Liver (tissue), 9 donors: ENCODE data around the gene MTA3. TPM values are rescaled to one million over a fixed set of nuclear protein-coding genes. Genes with fewer than 3 reads are reported as not detected.

Experiments
- DNase-seq: peaks from one replicate; pipeline ENCODE4 v3.0.0-alpha.2; 2017; ENCODE audit warnings: low spot score
- H3K27ac ChIP-seq, 2 donors: one replicate each; pipeline ENCODE4 v1.7.0; 2013; ENCODE audit warnings: inconsistent platforms in 2 of 2, low read length in 2 of 2, control low read depth in 1 of 2, low read depth in 1 of 2, mild to moderate bottlenecking in 1 of 2
- H3K27me3 ChIP-seq, 4 donors: one replicate each; pipeline versions ENCODE4 v1.6.1 to v1.7.0; 2013; ENCODE audit warnings: low read length in 3 of 4, inconsistent platforms in 1 of 4, mild to moderate bottlenecking in 1 of 4, moderate library complexity in 1 of 4; ENCODE audit not compliant: control insufficient read depth in 4 of 4, insufficient read depth in 4 of 4
- H3K36me3 ChIP-seq, 4 donors: one replicate each; pipeline versions ENCODE4 v1.6.1 to v1.7.0; 2013; ENCODE audit warnings: low read length in 3 of 4, mild to moderate bottlenecking in 3 of 4, low read depth in 1 of 4, moderate library complexity in 1 of 4; ENCODE audit not compliant: control insufficient read depth in 4 of 4, insufficient read depth in 3 of 4
- H3K4me1 ChIP-seq, 4 donors: one replicate each; pipeline versions ENCODE4 v1.6.1 to v1.7.0; 2013; ENCODE audit warnings: low read length in 3 of 4, mild to moderate bottlenecking in 3 of 4, moderate library complexity in 1 of 4; ENCODE audit not compliant: control insufficient read depth in 4 of 4, insufficient read depth in 4 of 4
- H3K4me3 ChIP-seq, 3 donors: one replicate each; pipeline versions ENCODE4 v1.6.1 to v1.7.0; 2013; ENCODE audit warnings: low read length in 3 of 3, control low read depth in 1 of 3, low read depth in 1 of 3, mild to moderate bottlenecking in 1 of 3
- H3K9ac ChIP-seq, 2 donors: one replicate each; pipeline ENCODE4 v1.7.0; 2013; ENCODE audit warnings: low read length in 2 of 2, mild to moderate bottlenecking in 2 of 2, moderate library complexity in 2 of 2, control low read depth in 1 of 2, low read depth in 1 of 2
- H3K9me3 ChIP-seq, 4 donors: one replicate each; pipeline versions ENCODE4 v1.6.1 to v1.7.0; 2013; ENCODE audit warnings: low read length in 3 of 4; ENCODE audit not compliant: control insufficient read depth in 4 of 4
- CTCF ChIP-seq: fragments of 150-350 bp; IDR thresholded peaks from 2 replicates; pipeline ENCODE4 v1.5.1; 2017; ENCODE audit warnings: improper control_type of control experiment, low read depth, low read length; ENCODE audit not compliant: missing input control
- EGR1 ChIP-seq, 2 donors: IDR thresholded peaks; 2 replicates each; pipeline ENCODE4 v1.6.1; 2016 to 2018; ENCODE audit warnings: antibody characterized with exemption in 2 of 2, low read depth in 2 of 2
- FOXA1 ChIP-seq: IDR thresholded peaks from 2 replicates; pipeline ENCODE4 v1.6.1; 2016; ENCODE audit warnings: antibody characterized with exemption
- FOXA2 ChIP-seq: IDR thresholded peaks from 2 replicates; pipeline ENCODE4 v1.6.1; 2016; ENCODE audit warnings: antibody characterized with exemption
- GABPA ChIP-seq, 2 donors: IDR thresholded peaks in 1 of 2; conservative IDR thresholded peaks in 1 of 2; 2 replicates each; pipeline ENCODE4 v1.6.1; 2016; ENCODE audit warnings: antibody characterized with exemption in 2 of 2, mild to moderate bottlenecking in 1 of 2, moderate library complexity in 1 of 2
- HNF4A ChIP-seq, 2 donors: conservative IDR thresholded peaks; 2 replicates each; pipeline ENCODE4 v1.6.1; 2016; ENCODE audit warnings: antibody characterized with exemption in 2 of 2, mild to moderate bottlenecking in 2 of 2
- HNF4G ChIP-seq: IDR thresholded peaks from 2 replicates; pipeline ENCODE4 v1.6.1; 2016; ENCODE audit warnings: antibody characterized with exemption
- JUND ChIP-seq, 2 donors: IDR thresholded peaks; 2 replicates each; pipeline ENCODE4 v1.6.1; 2016; ENCODE audit warnings: antibody characterized with exemption in 2 of 2
- NR2F2 ChIP-seq: IDR thresholded peaks from 2 replicates; pipeline ENCODE4 v1.6.1; 2016; ENCODE audit warnings: antibody characterized with exemption
- RAD21 ChIP-seq, 2 donors: IDR thresholded peaks; 2 replicates each; pipeline ENCODE4 v1.6.1; 2016; ENCODE audit warnings: antibody characterized with exemption in 2 of 2, mild to moderate bottlenecking in 2 of 2
- REST ChIP-seq: IDR thresholded peaks from 2 replicates; pipeline ENCODE4 v1.6.1; 2016; ENCODE audit warnings: antibody characterized with exemption, mild to moderate bottlenecking
- RXRA ChIP-seq, 2 donors: IDR thresholded peaks; 2 replicates each; pipeline ENCODE4 v1.6.1; 2017 to 2018; ENCODE audit warnings: antibody characterized with exemption in 2 of 2, mild to moderate bottlenecking in 1 of 2
- SP1 ChIP-seq: IDR thresholded peaks from 2 replicates; pipeline ENCODE4 v1.6.1; 2018; ENCODE audit warnings: antibody characterized with exemption, mild to moderate bottlenecking
- TAF1 ChIP-seq: conservative IDR thresholded peaks from 2 replicates; pipeline ENCODE4 v1.6.1; 2016; ENCODE audit warnings: antibody characterized with exemption, mild to moderate bottlenecking
- YY1 ChIP-seq: IDR thresholded peaks from 2 replicates; pipeline ENCODE4 v1.6.1; 2016; ENCODE audit warnings: antibody characterized with exemption, mild to moderate bottlenecking
- ZBTB33 ChIP-seq: IDR thresholded peaks from 2 replicates; pipeline ENCODE4 v1.6.1; 2016; ENCODE audit warnings: antibody characterized with exemption
- whole genome bisulfite sequencing: extraction: QIAGEN DNeasy Blood & Tissue Kit; methylation state at CpG from one replicate; pipeline ENCODE4 v1.1.7; 2013; 5-methylcytosine and 5-hydroxymethylcytosine counted together
- polyA plus RNA-seq, 2 donors: library from polyadenylated mRNA; stranded (reverse) in 1 of 2; unstranded in 1 of 2; fragments of 200-250 nt in 1 of 2; fragments of >200 nt in 1 of 2; fragmentation: Nextera tagmentation in 1 of 2; extraction: Ambion mirVana in 1 of 2; gene quantifications; one replicate each; pipeline versions ENCODE4 v1.2.1 to v1.2.3, GENCODE V29; 2013 to 2015
- total RNA-seq, 2 donors: library from RNA; depleted of rRNA; stranded (reverse); fragments of >200 nt; gene quantifications; one replicate each; pipeline ENCODE4 v1.2.3, GENCODE V29; 2014
- TF ChIP-seq, protein P1 (sequence below): IDR thresholded peaks from 2 replicates; pipeline ENCODE4 v1.6.1; 2016; ENCODE audit warnings: antibody characterized with exemption
- TF ChIP-seq, protein P2 (sequence below): IDR thresholded peaks from 2 replicates; pipeline ENCODE4 v1.6.1; 2016; ENCODE audit warnings: antibody characterized with exemption
- donor health status: healthy.
- donor health status: healthy.
- donor health status: healthy.
- donor health status: healthy.
- donor health status: healthy.

The MTA3 gene
- total and polyA plus RNA-seq, 4 donors = 5.5 to 10.3 (median 6.8) TPM

GRCh38 chr2:42566025-42566424 is 2.4 kb upstream of the MTA3 start:
- no peak for DNase-seq
- Histone ChIP-seq H3K27ac (no peak overlapping the region), H3K36me3 (no peaks in the 10 kb centered on the region), H3K9ac (no peak overlapping the region), H3K4me1 (peaks cover 4 to 10% (median 7%) of the 10 kb centered on the region in 4 donors), H3K27me3 (no peaks in the 10 kb centered on the region), H3K9me3 (no peaks in the 10 kb centered on the region), H3K4me3 (no peak overlapping the region)
- no peak for TF ChIP-seq NR2F2
- TF ChIP-seq FOXA2 = no peak
- TF ChIP-seq RXRA (IDR thresholded peaks at IDR 0.05) = no peak
- TF ChIP-seq RAD21 (IDR thresholded peaks at IDR 0.05) = no peak
- no peak for TF ChIP-seq GABPA (IDR thresholded peaks at IDR 0.05 in 1 of 2, conservative IDR thresholded peaks at IDR 0.05 in 1 of 2)
- TF ChIP-seq ZBTB33 = no peak
- 94% methylated on average over 3 of the region's 3 CpGs for WGBS

DNA sequence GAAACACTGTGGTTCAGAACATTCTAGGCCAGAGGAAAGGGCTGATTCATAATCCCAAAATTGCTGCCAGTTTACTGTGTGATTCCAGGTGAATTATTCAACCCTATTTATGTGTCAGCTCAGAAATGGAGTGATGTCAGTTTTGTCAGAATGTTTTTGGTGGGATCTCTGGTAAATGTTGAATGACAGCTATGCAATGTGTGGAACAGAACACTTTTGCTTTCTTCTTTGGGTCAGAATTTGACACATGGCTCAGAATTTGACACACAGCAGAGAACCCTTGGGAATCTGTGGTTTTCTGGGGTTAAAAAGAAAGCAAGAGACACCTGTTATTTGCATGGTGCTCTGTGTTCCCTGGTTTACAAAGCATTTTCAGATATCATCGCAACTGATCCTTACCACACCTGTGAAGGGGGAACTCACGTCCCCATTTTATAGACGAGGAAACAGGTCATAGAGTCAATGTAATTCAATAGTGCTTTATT is 1.6 kb upstream of the MTA3 start:
- no peaks in the 10 kb centered on the region for H3K36me3 ChIP-seq
- H3K4me3 ChIP-seq = no peak overlapping the region
- WGBS = 85% methylated on average over 3 of the region's 3 CpGs
- no peak overlapping the region for H3K27ac ChIP-seq
- peaks cover 4 to 10% (median 7%) of the 10 kb centered on the region in 4 donors for H3K4me1 ChIP-seq
- no peak for DNase-seq
- H3K9ac ChIP-seq = no peak overlapping the region
- H3K27me3 ChIP-seq = no peaks in the 10 kb centered on the region
- TF ChIP-seq GABPA (IDR thresholded peaks at IDR 0.05 in 1 of 2, conservative IDR thresholded peaks at IDR 0.05 in 1 of 2) = no peak
- no peak for TF ChIP-seq ZBTB33
- no peak for TF ChIP-seq FOXA2
- TF ChIP-seq RXRA (IDR thresholded peaks at IDR 0.05) = no peak
- TF ChIP-seq JUND (IDR thresholded peaks at IDR 0.05) = no peak
- TF ChIP-seq EGR1 (IDR thresholded peaks at IDR 0.05; ENCODE audit: low read depth in 2 of 2) = no peak
- no peak for TF ChIP-seq FOXA1
- no peak for TF ChIP-seq NR2F2
- no peak for TF ChIP-seq HNF4G
- TF ChIP-seq, protein P1, sequence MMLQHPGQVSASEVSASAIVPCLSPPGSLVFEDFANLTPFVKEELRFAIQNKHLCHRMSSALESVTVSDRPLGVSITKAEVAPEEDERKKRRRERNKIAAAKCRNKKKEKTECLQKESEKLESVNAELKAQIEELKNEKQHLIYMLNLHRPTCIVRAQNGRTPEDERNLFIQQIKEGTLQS = no peak
- TF ChIP-seq TAF1 = no peak
- TF ChIP-seq RAD21 (IDR thresholded peaks at IDR 0.05) = no peak
- TF ChIP-seq, protein P2, sequence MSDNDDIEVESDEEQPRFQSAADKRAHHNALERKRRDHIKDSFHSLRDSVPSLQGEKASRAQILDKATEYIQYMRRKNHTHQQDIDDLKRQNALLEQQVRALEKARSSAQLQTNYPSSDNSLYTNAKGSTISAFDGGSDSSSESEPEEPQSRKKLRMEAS = no peak
- TF ChIP-seq SP1 = no peak
- TF ChIP-seq CTCF = no peak
- TF ChIP-seq YY1 = no peak
- TF ChIP-seq HNF4A (conservative IDR thresholded peaks at IDR 0.05) = no peak
- TF ChIP-seq REST = no peak
- no peaks in the 10 kb centered on the region for H3K9me3 ChIP-seq
